HL-60 (cell line): Measurements from ENCODE around the gene ELL3.
A peak's percentile ranks its signal among the peaks of the same experiment; 100 is the strongest.

Experiments used
- CTCF ChIP-seq: IDR thresholded peaks from one replicate; pipeline ENCODE4 v1.5.1; 2011; ENCODE audit warnings: low read length, control low read depth, inconsistent platforms; ENCODE audit not compliant: insufficient read depth
- GABPA ChIP-seq: IDR thresholded peaks from 2 replicates; pipeline ENCODE4 v1.6.1; 2012; ENCODE audit warnings: low read depth
- POLR2AphosphoS5 ChIP-seq: IDR thresholded peaks from 2 replicates; pipeline ENCODE4 v1.6.1; 2012; ENCODE audit warnings: low read depth
- REST ChIP-seq: IDR thresholded peaks from 2 replicates; pipeline ENCODE4 v1.6.1; 2012; ENCODE audit warnings: low read depth; ENCODE audit not compliant: insufficient replicate concordance

- TF ChIP-seq GABPA, result no peak
- peak; percentile 82 for TF ChIP-seq POLR2AphosphoS5
- peak; percentile 80 for TF ChIP-seq CTCF
- TF ChIP-seq REST, result no peak
Observed at GRCh38 chr15:43777267-43777914, 625 bp upstream of the ELL3 start.
